ENCODE measurements around the gene TOR2A.

DNA sequence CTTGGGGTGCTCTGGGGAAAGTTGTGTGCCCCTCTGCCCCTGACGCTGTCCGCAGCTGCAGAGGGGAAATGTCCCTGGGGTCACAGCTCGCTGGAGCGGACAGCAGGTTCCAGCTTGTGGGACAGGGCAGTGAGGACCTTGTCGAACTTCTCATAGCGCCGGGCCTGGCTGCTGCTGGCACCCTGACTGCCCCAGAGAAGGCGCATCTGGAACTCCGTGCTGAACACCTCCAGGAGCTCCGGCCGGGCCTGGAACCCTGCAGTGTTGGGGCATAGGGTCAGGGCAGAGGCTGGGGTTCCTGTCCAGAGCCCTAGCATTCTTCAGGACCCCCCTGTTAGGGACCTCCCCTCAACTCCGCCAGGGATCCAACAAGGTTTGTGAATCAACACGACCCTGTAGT is 3.6 kb upstream of the TOR2A start:
- no peak for TF ChIP-seq POLR2A (IDR thresholded peaks at IDR 0.05; ENCODE audit: low read length)
- TF ChIP-seq GATA1 (IDR thresholded peaks at IDR 0.05; ENCODE audit: low read depth, low read length), result no peak
